ENCODE results near the gene THOC1. TPM values are rescaled to one million over a fixed set of nuclear protein-coding genes. Genes with fewer than 3 reads are reported as not detected.
A peak's percentile ranks its signal among the peaks of the same experiment; 100 is the strongest.
"Not testable (repeated sequence)": the region's sequence is repeated elsewhere in the genome, so short reads cannot be mapped to it uniquely, and the experiment has no call there.

THOC1 gene
- total RNA-seq, 2 donors from 2014 or later = 81.8 to 99.6 TPM

DNA sequence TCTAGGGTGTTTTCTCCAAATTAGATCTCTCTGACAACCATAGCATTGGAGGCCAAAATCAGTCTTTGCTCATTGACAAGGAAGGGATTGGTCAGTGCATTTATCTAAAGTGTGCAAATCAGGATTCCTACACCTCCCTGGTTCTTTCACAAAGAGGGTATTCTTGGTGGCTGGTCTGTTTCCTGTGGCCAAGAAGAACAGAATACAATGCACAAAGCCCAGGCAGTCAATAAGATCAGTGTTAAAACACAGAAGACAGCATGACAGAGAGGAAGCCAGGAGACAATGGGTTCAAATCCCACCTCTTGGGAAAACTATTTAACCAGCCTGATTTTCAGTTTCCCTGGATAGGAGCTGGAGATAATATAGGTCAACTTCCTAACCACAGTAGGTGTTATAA, 46.1 kb upstream of the THOC1 start:
- Histone ChIP-seq H3K9ac (ENCODE audit: extremely low read depth, low read length, poor library complexity, severe bottlenecking) (no peak overlapping the region), H3K4me1 (ENCODE audit: control insufficient read depth, insufficient read depth, low read length) (peaks cover 18% of the 10 kb centered on the region), H3K27ac (ENCODE audit: low read depth, low read length) (peak overlapping the region; percentile 50), H3K36me3 (ENCODE audit: control insufficient read depth, insufficient read depth, low read length) (peaks cover 9% of the 10 kb centered on the region), H3K27me3 (ENCODE audit: control insufficient read depth, insufficient read depth, low read length, poor library complexity, severe bottlenecking) (no peaks in the 10 kb centered on the region), H3K4me3 (ENCODE audit: low read length) (no peak overlapping the region), H3K9me3 (ENCODE audit: control insufficient read depth, low read length) (no peaks in the 10 kb centered on the region)
- no peak for DNase-seq
- Mint-ChIP-seq H3K27ac (peak overlapping the region; percentile 25), H3K36me3 (ENCODE audit: low read depth) (peaks cover 3% of the 10 kb centered on the region), H3K27me3 (ENCODE audit: insufficient read depth) (no peaks in the 10 kb centered on the region), H3K9me3 (no peaks in the 10 kb centered on the region), H3K4me1 (peaks cover 23% of the 10 kb centered on the region), H3K4me3 (no peak overlapping the region)
- no peak for TF ChIP-seq CTCF (conservative IDR thresholded peaks at IDR 0.05)

DNA sequence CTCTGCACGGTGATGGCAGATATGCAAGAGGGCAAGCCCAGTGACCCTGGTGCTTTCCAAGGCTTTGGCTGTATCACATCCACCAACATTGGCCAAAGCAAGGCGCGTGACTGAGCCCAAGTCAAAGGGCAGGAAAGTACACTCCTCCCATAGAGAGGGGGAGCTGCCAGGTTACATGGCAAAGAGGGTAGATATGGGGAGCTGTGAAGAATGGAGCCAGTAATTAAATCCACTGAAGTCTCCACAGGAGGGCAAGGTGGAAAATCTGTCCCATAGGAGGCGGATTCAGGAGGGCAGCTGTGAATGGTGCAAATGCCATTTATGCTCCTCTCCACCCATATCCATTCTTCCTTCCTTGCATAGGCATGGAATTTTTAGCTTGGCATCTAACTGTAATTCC, 44.6 kb upstream of the THOC1 start:
- H3K9ac ChIP-seq (ENCODE audit: extremely low read depth, low read length, poor library complexity, severe bottlenecking) = no peak overlapping the region
- H3K27me3 ChIP-seq (ENCODE audit: control insufficient read depth, insufficient read depth, low read length, poor library complexity, severe bottlenecking) = no peaks in the 10 kb centered on the region
- no peaks in the 10 kb centered on the region for H3K27me3 Mint-ChIP-seq (ENCODE audit: insufficient read depth)
- no peak overlapping the region for H3K4me3 ChIP-seq (ENCODE audit: low read length)
- H3K27ac Mint-ChIP-seq = no peak overlapping the region
- WGBS, 2 experiments (ENCODE audit: insufficient coverage in 1 of 2, insufficient read length in 1 of 2) = 69 to 100% methylated on average over 1 to 4 of the region's 4 CpGs
- no peaks in the 10 kb centered on the region for H3K9me3 Mint-ChIP-seq
- peaks cover 18% of the 10 kb centered on the region for H3K4me1 ChIP-seq (ENCODE audit: control insufficient read depth, insufficient read depth, low read length)
- no peak for DNase-seq
- H3K36me3 ChIP-seq (ENCODE audit: control insufficient read depth, insufficient read depth, low read length) = no peaks in the 10 kb centered on the region
- H3K9me3 ChIP-seq (ENCODE audit: control insufficient read depth, low read length) = no peaks in the 10 kb centered on the region
- no peak overlapping the region for H3K27ac ChIP-seq (ENCODE audit: low read depth, low read length)
- no peaks in the 10 kb centered on the region for H3K36me3 Mint-ChIP-seq (ENCODE audit: low read depth)
- no peak for TF ChIP-seq CTCF (conservative IDR thresholded peaks at IDR 0.05)
- no peak overlapping the region for H3K4me3 Mint-ChIP-seq
- H3K4me1 Mint-ChIP-seq = peaks cover 28% of the 10 kb centered on the region

DNA sequence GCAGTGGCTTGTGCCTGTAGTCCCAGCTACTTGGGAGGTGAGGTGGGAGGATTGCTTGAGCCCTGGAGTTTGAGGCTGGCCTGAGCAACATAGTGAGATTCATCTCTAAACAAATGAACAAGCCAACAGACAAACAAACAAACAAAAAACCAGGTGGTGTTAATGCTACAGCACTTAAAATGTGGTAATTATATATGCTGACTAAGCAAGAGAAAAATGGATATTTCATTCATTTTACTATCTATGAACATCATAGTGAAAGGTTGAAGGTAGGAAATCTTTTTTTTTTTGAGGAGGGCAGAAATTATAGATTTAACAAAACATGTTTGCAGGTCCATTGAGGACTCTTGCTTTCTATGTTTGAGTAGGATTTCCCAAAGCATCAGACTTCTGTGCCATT, 42.2 kb upstream of the THOC1 start:
- Mint-ChIP-seq H3K27me3 (ENCODE audit: insufficient read depth) (no peaks in the 10 kb centered on the region), H3K36me3 (ENCODE audit: low read depth) (no peaks in the 10 kb centered on the region), H3K27ac (no peak overlapping the region), H3K9me3 (no peaks in the 10 kb centered on the region), H3K4me3 (no peak overlapping the region), H3K4me1 (peaks cover 47% of the 10 kb centered on the region)
- no peaks in the 10 kb centered on the region for H3K36me3 ChIP-seq (ENCODE audit: control insufficient read depth, insufficient read depth, low read length)
- peaks cover 30% of the 10 kb centered on the region for H3K4me1 ChIP-seq (ENCODE audit: control insufficient read depth, insufficient read depth, low read length)
- no peak overlapping the region for H3K9ac ChIP-seq (ENCODE audit: extremely low read depth, low read length, poor library complexity, severe bottlenecking)
- H3K4me3 ChIP-seq (ENCODE audit: low read length) = no peak overlapping the region
- DNase-seq = no peak
- H3K9me3 ChIP-seq (ENCODE audit: control insufficient read depth, low read length) = no peaks in the 10 kb centered on the region
- H3K27me3 ChIP-seq (ENCODE audit: control insufficient read depth, insufficient read depth, low read length, poor library complexity, severe bottlenecking) = no peaks in the 10 kb centered on the region
- no peak overlapping the region for H3K27ac ChIP-seq (ENCODE audit: low read depth, low read length)
- TF ChIP-seq CTCF (conservative IDR thresholded peaks at IDR 0.05) = no peak

GRCh38 chr18:308086-308485, 40.2 kb upstream of the THOC1 start:
- H3K4me3 ChIP-seq (ENCODE audit: low read length); H3K4me3 Mint-ChIP-seq; H3K27me3 Mint-ChIP-seq (ENCODE audit: insufficient read depth); H3K36me3 ChIP-seq (ENCODE audit: control insufficient read depth, insufficient read depth, low read length); H3K27me3 ChIP-seq (ENCODE audit: control insufficient read depth, insufficient read depth, low read length, poor library complexity, severe bottlenecking); DNase-seq; H3K27ac ChIP-seq (ENCODE audit: low read depth, low read length); H3K27ac Mint-ChIP-seq; H3K9me3 ChIP-seq (ENCODE audit: control insufficient read depth, low read length); H3K9me3 Mint-ChIP-seq; H3K36me3 Mint-ChIP-seq (ENCODE audit: low read depth); H3K9ac ChIP-seq (ENCODE audit: extremely low read depth, low read length, poor library complexity, severe bottlenecking): not testable (repeated sequence)
- 88 to 91% methylated on average over 4 of the region's 4 CpGs for WGBS, 2 experiments (ENCODE audit: insufficient coverage in 1 of 2, insufficient read length in 1 of 2)
- peaks cover 50% of the 10 kb centered on the region for H3K4me1 Mint-ChIP-seq
- peaks cover 31% of the 10 kb centered on the region for H3K4me1 ChIP-seq (ENCODE audit: control insufficient read depth, insufficient read depth, low read length)
